ENCODE data around the gene UNC93B1.
A peak's percentile ranks its signal among the peaks of the same experiment; 100 is the strongest.

UNC93B1 gene

DNA sequence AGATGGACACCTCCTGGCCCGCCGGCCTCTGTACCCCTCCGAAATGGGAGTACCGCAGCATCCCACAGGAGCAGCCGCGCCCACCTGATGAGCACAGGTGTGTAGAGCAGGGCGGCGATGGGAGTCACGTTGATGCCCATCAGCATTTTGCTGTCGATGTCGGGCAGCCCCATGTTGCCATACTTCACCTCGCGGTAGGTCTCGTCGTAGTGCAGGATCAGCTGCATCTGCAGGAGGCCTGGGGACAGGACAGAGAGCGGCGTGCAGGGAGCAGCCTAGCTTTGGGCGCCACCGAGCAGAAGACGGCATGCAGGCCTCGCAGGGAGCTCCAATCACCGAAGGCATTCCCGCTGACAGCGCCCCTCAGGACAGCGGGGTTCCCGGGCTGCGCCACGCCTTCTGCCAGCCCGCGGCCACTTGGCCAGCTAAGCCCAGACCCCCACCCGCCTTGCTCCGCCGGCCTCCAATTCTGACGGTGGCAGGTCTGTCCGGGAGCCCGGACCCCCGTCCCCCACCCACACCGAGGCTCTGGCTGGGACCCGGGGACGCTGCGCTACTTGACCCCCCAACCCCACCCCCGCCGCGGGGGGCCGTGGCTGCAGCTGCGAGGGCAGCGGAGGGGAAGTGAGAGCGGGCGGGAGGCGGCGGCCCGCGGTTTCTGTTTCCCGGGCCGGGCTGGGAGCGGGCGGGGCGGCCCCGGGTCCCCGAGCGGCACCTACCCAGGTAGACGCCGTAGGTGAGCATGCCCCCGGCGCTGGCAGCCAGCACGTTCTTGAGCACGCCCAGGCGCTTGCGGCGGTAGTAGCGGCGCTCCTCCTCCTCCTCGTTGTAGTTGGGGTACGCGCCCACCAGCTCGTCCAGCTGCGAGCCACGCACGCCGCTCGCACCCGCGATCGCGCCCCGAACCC, 705 bp downstream of the UNC93B1 start:
- TF ChIP-seq TAF1 (IDR thresholded peaks at IDR 0.05; ENCODE audit: low read depth) (no peak; the same call in 1 of the 2 replicates), CREB1 (IDR thresholded peaks at IDR 0.05; ENCODE audit: low read depth) (no peak), TCF12 (IDR thresholded peaks at IDR 0.05; ENCODE audit: low read depth) (0 out of 2 replicates have a peak, but pooled peaks have one; percentile 15), EGR1 (IDR thresholded peaks at IDR 0.05) (no peak), YY1 (IDR thresholded peaks at IDR 0.05; ENCODE audit: low read depth) (no peak), NFIC (IDR thresholded peaks at IDR 0.05) (peak; percentile 47; the same call in 1 of the 2 replicates), EP300 (IDR thresholded peaks at IDR 0.05; ENCODE audit: borderline replicate concordance) (no peak), TEAD4 (IDR thresholded peaks at IDR 0.05) (no peak), FOXM1 (IDR thresholded peaks at IDR 0.05; ENCODE audit: borderline replicate concordance, low read depth) (no peak), CEBPB (IDR thresholded peaks at IDR 0.05) (no peak), ZBTB7A (IDR thresholded peaks at IDR 0.05; ENCODE audit: low read depth) (0 out of 2 replicates have a peak, but pooled peaks have one; percentile 23), RAD21 (IDR thresholded peaks at IDR 0.05; ENCODE audit: low read depth) (no peak)
- TF ChIP-seq, protein P1, sequence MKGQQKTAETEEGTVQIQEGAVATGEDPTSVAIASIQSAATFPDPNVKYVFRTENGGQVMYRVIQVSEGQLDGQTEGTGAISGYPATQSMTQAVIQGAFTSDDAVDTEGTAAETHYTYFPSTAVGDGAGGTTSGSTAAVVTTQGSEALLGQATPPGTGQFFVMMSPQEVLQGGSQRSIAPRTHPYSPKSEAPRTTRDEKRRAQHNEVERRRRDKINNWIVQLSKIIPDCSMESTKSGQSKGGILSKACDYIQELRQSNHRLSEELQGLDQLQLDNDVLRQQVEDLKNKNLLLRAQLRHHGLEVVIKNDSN (IDR thresholded peaks at IDR 0.05): no peak
- TF ChIP-seq, protein P2, sequence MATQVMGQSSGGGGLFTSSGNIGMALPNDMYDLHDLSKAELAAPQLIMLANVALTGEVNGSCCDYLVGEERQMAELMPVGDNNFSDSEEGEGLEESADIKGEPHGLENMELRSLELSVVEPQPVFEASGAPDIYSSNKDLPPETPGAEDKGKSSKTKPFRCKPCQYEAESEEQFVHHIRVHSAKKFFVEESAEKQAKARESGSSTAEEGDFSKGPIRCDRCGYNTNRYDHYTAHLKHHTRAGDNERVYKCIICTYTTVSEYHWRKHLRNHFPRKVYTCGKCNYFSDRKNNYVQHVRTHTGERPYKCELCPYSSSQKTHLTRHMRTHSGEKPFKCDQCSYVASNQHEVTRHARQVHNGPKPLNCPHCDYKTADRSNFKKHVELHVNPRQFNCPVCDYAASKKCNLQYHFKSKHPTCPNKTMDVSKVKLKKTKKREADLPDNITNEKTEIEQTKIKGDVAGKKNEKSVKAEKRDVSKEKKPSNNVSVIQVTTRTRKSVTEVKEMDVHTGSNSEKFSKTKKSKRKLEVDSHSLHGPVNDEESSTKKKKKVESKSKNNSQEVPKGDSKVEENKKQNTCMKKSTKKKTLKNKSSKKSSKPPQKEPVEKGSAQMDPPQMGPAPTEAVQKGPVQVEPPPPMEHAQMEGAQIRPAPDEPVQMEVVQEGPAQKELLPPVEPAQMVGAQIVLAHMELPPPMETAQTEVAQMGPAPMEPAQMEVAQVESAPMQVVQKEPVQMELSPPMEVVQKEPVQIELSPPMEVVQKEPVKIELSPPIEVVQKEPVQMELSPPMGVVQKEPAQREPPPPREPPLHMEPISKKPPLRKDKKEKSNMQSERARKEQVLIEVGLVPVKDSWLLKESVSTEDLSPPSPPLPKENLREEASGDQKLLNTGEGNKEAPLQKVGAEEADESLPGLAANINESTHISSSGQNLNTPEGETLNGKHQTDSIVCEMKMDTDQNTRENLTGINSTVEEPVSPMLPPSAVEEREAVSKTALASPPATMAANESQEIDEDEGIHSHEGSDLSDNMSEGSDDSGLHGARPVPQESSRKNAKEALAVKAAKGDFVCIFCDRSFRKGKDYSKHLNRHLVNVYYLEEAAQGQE (IDR thresholded peaks at IDR 0.05; ENCODE audit: low read depth): no peak
- TF ChIP-seq, protein P3, sequence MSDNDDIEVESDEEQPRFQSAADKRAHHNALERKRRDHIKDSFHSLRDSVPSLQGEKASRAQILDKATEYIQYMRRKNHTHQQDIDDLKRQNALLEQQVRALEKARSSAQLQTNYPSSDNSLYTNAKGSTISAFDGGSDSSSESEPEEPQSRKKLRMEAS (IDR thresholded peaks at IDR 0.05): peak; percentile 43

DNA sequence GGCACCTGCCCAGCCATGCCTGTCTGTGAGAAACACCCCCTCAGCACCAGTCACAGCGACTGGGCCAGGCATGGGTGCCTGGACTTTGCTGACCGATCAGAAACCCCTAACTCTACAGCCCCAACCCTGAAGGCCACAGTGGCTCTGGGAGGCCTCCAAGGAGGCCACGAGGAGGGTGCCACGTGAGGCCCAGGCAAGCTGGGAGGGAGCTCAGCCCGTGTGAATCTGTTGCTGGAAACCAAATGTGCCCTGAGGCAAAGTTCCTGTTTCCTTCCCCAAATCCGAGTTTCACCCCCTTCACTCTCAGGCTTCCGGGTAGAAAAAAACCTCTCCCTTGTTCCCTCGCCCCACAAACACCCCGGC, 1.3 kb downstream of the UNC93B1 start:
- TF ChIP-seq NFIC (IDR thresholded peaks at IDR 0.05): no peak
- no peak for TF ChIP-seq YY1 (IDR thresholded peaks at IDR 0.05; ENCODE audit: low read depth)
- TF ChIP-seq TEAD4 (IDR thresholded peaks at IDR 0.05): no peak
- no peak for TF ChIP-seq RAD21 (IDR thresholded peaks at IDR 0.05; ENCODE audit: low read depth)
- TF ChIP-seq, protein P2 (IDR thresholded peaks at IDR 0.05; ENCODE audit: low read depth): no peak
- no peak for TF ChIP-seq FOXM1 (IDR thresholded peaks at IDR 0.05; ENCODE audit: borderline replicate concordance, low read depth)
- TF ChIP-seq, protein P1 (IDR thresholded peaks at IDR 0.05): no peak
- TF ChIP-seq EP300 (IDR thresholded peaks at IDR 0.05; ENCODE audit: borderline replicate concordance): no peak
- no peak for TF ChIP-seq TAF1 (IDR thresholded peaks at IDR 0.05; ENCODE audit: low read depth)
- no peak for TF ChIP-seq ZBTB7A (IDR thresholded peaks at IDR 0.05; ENCODE audit: low read depth)
- no peak for TF ChIP-seq TCF12 (IDR thresholded peaks at IDR 0.05; ENCODE audit: low read depth)
- TF ChIP-seq EGR1 (IDR thresholded peaks at IDR 0.05): no peak
- TF ChIP-seq, protein P3 (IDR thresholded peaks at IDR 0.05): no peak
- TF ChIP-seq CEBPB (IDR thresholded peaks at IDR 0.05): no peak
- TF ChIP-seq CREB1 (IDR thresholded peaks at IDR 0.05; ENCODE audit: low read depth): no peak

DNA sequence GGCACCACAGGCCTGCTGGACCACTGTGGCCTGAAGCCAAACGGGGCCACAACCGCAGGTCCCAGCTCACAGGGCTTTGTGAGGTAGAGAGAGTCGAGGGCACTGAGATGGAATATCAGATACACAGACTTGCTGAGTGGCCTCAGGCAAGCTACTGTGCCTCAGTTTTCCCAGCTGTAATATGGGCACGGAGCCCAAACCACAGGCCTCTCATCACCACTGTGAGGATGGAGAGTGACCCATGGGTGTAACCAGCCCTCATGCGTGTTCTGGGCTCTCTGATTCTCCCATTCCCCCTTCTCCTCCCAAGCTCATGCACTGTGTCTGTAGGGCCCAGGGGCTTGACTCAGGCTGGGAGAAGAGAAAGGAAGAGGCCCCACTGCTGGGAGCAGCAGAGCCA, 4.2 kb downstream of the UNC93B1 start:
- TF ChIP-seq RAD21 (IDR thresholded peaks at IDR 0.05; ENCODE audit: low read depth): no peak
- TF ChIP-seq NFIC (IDR thresholded peaks at IDR 0.05): no peak
- TF ChIP-seq, protein P1 (IDR thresholded peaks at IDR 0.05): no peak
- no peak for TF ChIP-seq ZBTB7A (IDR thresholded peaks at IDR 0.05; ENCODE audit: low read depth)
- TF ChIP-seq FOXM1 (IDR thresholded peaks at IDR 0.05; ENCODE audit: borderline replicate concordance, low read depth): no peak
- TF ChIP-seq CEBPB (IDR thresholded peaks at IDR 0.05): no peak
- TF ChIP-seq TAF1 (IDR thresholded peaks at IDR 0.05; ENCODE audit: low read depth): no peak
- no peak for TF ChIP-seq TEAD4 (IDR thresholded peaks at IDR 0.05)
- no peak for TF ChIP-seq TCF12 (IDR thresholded peaks at IDR 0.05; ENCODE audit: low read depth)
- no peak for TF ChIP-seq YY1 (IDR thresholded peaks at IDR 0.05; ENCODE audit: low read depth)
- TF ChIP-seq, protein P2 (IDR thresholded peaks at IDR 0.05; ENCODE audit: low read depth): no peak
- no peak for TF ChIP-seq CREB1 (IDR thresholded peaks at IDR 0.05; ENCODE audit: low read depth)
- no peak for TF ChIP-seq EP300 (IDR thresholded peaks at IDR 0.05; ENCODE audit: borderline replicate concordance)
- TF ChIP-seq EGR1 (IDR thresholded peaks at IDR 0.05): no peak
- TF ChIP-seq, protein P3 (IDR thresholded peaks at IDR 0.05): no peak

Measured in Ishikawa (cell line).